HepG2 (cell line): Measurements from ENCODE around the gene MSX2.

Experiments used
- EZH2 ChIP-seq: conservative IDR thresholded peaks from 2 replicates; pipeline ENCODE4 v1.6.1; 2012; ENCODE audit warnings: mild to moderate bottlenecking, low read depth, low read length, moderate library complexity
- MAFG ChIP-seq: sonication (generic); formaldehyde crosslinking; IDR thresholded peaks from 2 replicates; pipeline ENCODE4 v1.5.1; 2020; ENCODE audit warnings: mild to moderate bottlenecking, missing genetic modification reagents
- POLR2AphosphoS2 ChIP-seq: IDR thresholded peaks from 2 replicates; pipeline ENCODE4 v1.6.1; 2011; ENCODE audit warnings: low read depth, low read length, improper control_type of control experiment
- ZBTB7A ChIP-seq: sonication (generic); formaldehyde crosslinking; IDR thresholded peaks from 2 replicates; pipeline ENCODE4 v1.8.0; 2022; ENCODE audit warnings: mild to moderate bottlenecking, missing genetic modification reagents
- TF ChIP-seq, protein P1 (sequence below): IDR thresholded peaks from 2 replicates; pipeline ENCODE4 v1.6.1; 2016; ENCODE audit warnings: low read depth

DNA sequence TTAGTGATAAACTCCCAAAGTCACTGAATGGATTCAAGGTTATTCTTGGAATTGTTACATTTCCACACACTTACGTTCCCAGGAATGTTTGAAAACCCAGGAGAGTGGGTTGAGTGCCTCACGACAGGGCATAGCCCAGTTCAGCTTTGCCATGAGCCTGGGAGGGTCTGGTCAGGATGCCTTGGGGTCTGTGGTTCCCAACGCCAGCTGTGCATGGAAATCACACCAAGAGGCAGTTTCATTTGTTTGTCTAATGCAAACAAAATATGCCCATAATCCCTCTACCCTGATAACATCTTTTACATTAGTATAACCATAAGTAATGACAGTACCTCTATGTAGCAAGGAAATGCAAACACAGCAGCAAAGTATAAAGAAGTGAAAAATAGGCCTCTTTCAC is 25.3 kb upstream of the MSX2 start:
- no peak for TF ChIP-seq POLR2AphosphoS2
- TF ChIP-seq MAFG (CRISPR knock-in tag), result no peak
- TF ChIP-seq, protein P1, sequence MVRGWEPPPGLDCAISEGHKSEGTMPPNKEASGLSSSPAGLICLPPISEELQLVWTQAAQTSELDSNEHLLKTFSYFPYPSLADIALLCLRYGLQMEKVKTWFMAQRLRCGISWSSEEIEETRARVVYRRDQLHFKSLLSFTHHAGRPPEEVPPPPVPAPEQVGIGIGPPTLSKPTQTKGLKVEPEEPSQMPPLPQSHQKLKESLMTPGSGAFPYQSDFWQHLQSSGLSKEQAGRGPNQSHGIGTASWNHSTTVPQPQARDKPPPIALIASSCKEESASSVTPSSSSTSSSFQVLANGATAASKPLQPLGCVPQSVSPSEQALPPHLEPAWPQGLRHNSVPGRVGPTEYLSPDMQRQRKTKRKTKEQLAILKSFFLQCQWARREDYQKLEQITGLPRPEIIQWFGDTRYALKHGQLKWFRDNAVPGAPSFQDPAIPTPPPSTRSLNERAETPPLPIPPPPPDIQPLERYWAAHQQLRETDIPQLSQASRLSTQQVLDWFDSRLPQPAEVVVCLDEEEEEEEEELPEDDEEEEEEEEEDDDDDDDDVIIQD (CRISPR knock-in tag), result no peak
- TF ChIP-seq ZBTB7A (CRISPR knock-in tag), result no peak
- TF ChIP-seq EZH2, result no peak
